Neural cell (in vitro differentiated cells): Measurements from ENCODE around the gene PKHD1.

Experiments used
- EP300 ChIP-seq: fragments of 450-650 bp; conservative IDR thresholded peaks from 2 replicates; pipeline ENCODE4 v1.6.1; 2014; ENCODE audit warnings: antibody characterized with exemption, mild to moderate bottlenecking, moderate library complexity; ENCODE audit not compliant: poor library complexity, severe bottlenecking
- EZH2 ChIP-seq: fragments of 200-600, 300-800 bp; shearing (Covaris generic), sonication (generic); IDR thresholded peaks from 2 replicates; pipeline ENCODE4 v1.6.1; 2014; ENCODE audit warnings: antibody characterized with exemption, low read length, borderline replicate concordance, mild to moderate bottlenecking; ENCODE audit not compliant: insufficient read depth, poor library complexity, severe bottlenecking
- MXI1 ChIP-seq: fragments of 450-650 bp; conservative IDR thresholded peaks from 2 replicates; pipeline ENCODE4 v1.6.1; 2014; ENCODE audit warnings: antibody characterized with exemption, mild to moderate bottlenecking; ENCODE audit not compliant: poor library complexity, severe bottlenecking
- POLR2AphosphoS5 ChIP-seq: IDR thresholded peaks from 2 replicates; pipeline ENCODE4 v1.6.1; 2012
- RAD21 ChIP-seq: fragments of 450-650 bp; conservative IDR thresholded peaks from 2 replicates; pipeline ENCODE4 v1.6.1; 2014; ENCODE audit warnings: antibody characterized with exemption, mild to moderate bottlenecking, moderate library complexity
- SMC3 ChIP-seq: fragments of 450-650 bp; conservative IDR thresholded peaks from 2 replicates; pipeline ENCODE4 v1.6.1; 2014; ENCODE audit warnings: antibody characterized with exemption, mild to moderate bottlenecking, moderate library complexity; ENCODE audit not compliant: poor library complexity
- TF ChIP-seq, protein P1 (sequence below): fragments of 450-650 bp; IDR thresholded peaks from 2 replicates; pipeline ENCODE4 v1.5.1; 2014; ENCODE audit warnings: antibody characterized with exemption, mild to moderate bottlenecking, moderate library complexity; ENCODE audit not compliant: poor library complexity, severe bottlenecking
- TF ChIP-seq, protein P2 (sequence below): IDR thresholded peaks from 2 replicates; pipeline ENCODE4 v1.6.1; 2012; ENCODE audit warnings: borderline replicate concordance

DNA sequence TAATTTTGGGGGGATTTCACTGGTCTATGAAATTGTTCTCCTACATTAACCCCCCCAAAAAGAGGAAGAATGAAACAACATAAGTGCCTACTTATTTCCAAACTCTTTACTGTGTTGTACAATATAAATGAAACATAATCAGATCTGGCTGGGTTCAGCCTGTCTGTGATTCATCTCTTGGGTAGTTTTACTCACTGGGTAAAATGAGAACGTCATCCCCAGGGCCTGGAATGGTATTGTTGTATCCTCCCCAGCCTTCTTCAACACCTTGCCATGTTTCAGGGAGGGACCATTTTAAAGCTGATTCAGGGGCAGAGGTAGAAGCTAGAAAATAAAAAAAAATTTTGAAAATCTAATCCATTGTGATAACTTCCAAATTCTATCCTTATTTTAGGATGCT is 256.7 kb downstream of the PKHD1 start:
- TF ChIP-seq, protein P1, sequence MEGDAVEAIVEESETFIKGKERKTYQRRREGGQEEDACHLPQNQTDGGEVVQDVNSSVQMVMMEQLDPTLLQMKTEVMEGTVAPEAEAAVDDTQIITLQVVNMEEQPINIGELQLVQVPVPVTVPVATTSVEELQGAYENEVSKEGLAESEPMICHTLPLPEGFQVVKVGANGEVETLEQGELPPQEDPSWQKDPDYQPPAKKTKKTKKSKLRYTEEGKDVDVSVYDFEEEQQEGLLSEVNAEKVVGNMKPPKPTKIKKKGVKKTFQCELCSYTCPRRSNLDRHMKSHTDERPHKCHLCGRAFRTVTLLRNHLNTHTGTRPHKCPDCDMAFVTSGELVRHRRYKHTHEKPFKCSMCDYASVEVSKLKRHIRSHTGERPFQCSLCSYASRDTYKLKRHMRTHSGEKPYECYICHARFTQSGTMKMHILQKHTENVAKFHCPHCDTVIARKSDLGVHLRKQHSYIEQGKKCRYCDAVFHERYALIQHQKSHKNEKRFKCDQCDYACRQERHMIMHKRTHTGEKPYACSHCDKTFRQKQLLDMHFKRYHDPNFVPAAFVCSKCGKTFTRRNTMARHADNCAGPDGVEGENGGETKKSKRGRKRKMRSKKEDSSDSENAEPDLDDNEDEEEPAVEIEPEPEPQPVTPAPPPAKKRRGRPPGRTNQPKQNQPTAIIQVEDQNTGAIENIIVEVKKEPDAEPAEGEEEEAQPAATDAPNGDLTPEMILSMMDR = no peak
- TF ChIP-seq POLR2AphosphoS5 (no peak), RAD21 (no peak), EP300 (no peak), EZH2 (no peak), MXI1 (no peak), SMC3 (no peak)
- TF ChIP-seq, protein P2, sequence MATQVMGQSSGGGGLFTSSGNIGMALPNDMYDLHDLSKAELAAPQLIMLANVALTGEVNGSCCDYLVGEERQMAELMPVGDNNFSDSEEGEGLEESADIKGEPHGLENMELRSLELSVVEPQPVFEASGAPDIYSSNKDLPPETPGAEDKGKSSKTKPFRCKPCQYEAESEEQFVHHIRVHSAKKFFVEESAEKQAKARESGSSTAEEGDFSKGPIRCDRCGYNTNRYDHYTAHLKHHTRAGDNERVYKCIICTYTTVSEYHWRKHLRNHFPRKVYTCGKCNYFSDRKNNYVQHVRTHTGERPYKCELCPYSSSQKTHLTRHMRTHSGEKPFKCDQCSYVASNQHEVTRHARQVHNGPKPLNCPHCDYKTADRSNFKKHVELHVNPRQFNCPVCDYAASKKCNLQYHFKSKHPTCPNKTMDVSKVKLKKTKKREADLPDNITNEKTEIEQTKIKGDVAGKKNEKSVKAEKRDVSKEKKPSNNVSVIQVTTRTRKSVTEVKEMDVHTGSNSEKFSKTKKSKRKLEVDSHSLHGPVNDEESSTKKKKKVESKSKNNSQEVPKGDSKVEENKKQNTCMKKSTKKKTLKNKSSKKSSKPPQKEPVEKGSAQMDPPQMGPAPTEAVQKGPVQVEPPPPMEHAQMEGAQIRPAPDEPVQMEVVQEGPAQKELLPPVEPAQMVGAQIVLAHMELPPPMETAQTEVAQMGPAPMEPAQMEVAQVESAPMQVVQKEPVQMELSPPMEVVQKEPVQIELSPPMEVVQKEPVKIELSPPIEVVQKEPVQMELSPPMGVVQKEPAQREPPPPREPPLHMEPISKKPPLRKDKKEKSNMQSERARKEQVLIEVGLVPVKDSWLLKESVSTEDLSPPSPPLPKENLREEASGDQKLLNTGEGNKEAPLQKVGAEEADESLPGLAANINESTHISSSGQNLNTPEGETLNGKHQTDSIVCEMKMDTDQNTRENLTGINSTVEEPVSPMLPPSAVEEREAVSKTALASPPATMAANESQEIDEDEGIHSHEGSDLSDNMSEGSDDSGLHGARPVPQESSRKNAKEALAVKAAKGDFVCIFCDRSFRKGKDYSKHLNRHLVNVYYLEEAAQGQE = no peak
